Endothelial cell of hepatic sinusoid (primary cell): ENCODE results near the gene DNM2.

Experiments used
- in situ Hi-C: cut with HindIII; loops from 2 replicates; pipeline ENCODE4 v1.10.0; 2017; ENCODE audit warnings: low sequenced_read_pairs

The DNM2 gene

GRCh38 chr19:10811391-10812111 is 93.7 kb downstream of the DNM2 start:
- in situ Hi-C loops = no loop called here

GRCh38 chr19:10812196-10812595 is 94.3 kb downstream of the DNM2 start:
- in situ Hi-C loops = no loop called here

- in situ Hi-C loops = no loop called here
Measured at GRCh38 chr19:10812902-10813404, 95.1 kb downstream of the DNM2 start.

- in situ Hi-C loops = no loop called here
Measured at GRCh38 chr19:10815007-10815536, 97.2 kb downstream of the DNM2 start.

- in situ Hi-C loops = no loop called here
Measured at GRCh38 chr19:10815969-10816644, 98.2 kb downstream of the DNM2 start.

- in situ Hi-C loops = no loop called here
Measured at GRCh38 chr19:10816691-10817090, 98.8 kb downstream of the DNM2 start.

GRCh38 chr19:10817291-10818038 is 99.6 kb downstream of the DNM2 start:
- in situ Hi-C loops = no loop called here

- in situ Hi-C loops = no loop called here
Measured at GRCh38 chr19:10818301-10819123, 100.6 kb downstream of the DNM2 start.

- in situ Hi-C loops = no loop called here
Measured at GRCh38 chr19:10819124-10820060, 101.5 kb downstream of the DNM2 start.

- in situ Hi-C loops = no loop called here
Measured at GRCh38 chr19:10820173-10820572, 102.3 kb downstream of the DNM2 start.

- in situ Hi-C loops = no loop called here
Measured at GRCh38 chr19:10823690-10824089, 105.8 kb downstream of the DNM2 start.

GRCh38 chr19:10826231-10826630 is 108.4 kb downstream of the DNM2 start:
- in situ Hi-C loops = no loop called here

- in situ Hi-C loops = no loop called here
Measured at GRCh38 chr19:10826846-10827245, 109.0 kb downstream of the DNM2 start.

GRCh38 chr19:10828981-10829821 is 111.3 kb downstream of the DNM2 start:
- in situ Hi-C loops = no loop called here

GRCh38 chr19:10829967-10830366 is 112.1 kb downstream of the DNM2 start:
- in situ Hi-C loops = no loop called here

- in situ Hi-C loops = no loop called here
Measured at GRCh38 chr19:10830370-10830769, 112.5 kb downstream of the DNM2 start.

GRCh38 chr19:10830931-10831779 is 113.3 kb downstream of the DNM2 start:
- in situ Hi-C loops = no loop called here
